Activated CD4-positive, alpha-beta T cell treated with anti-CD3 and anti-CD28 coated beads for 1 hour (primary cell): ENCODE measurements around the gene AJAP1.

ENCODE experiments used
- DNase-seq: peaks from one replicate; pipeline ENCODE4 v3.0.0-alpha.2; 2020

The AJAP1 gene

GRCh38 chr1:4631321-4631720, 23.1 kb upstream of the AJAP1 start:
- DNase-seq = no peak

GRCh38 chr1:4633346-4633745, 21.1 kb upstream of the AJAP1 start:
- no peak for DNase-seq

- DNase-seq = no peak
These were observed 20.1 kb upstream of the AJAP1 start for GRCh38 chr1:4634156-4634792.

GRCh38 chr1:4634793-4635406, 19.5 kb upstream of the AJAP1 start:
- DNase-seq = no peak

GRCh38 chr1:4636186-4636585, 18.2 kb upstream of the AJAP1 start:
- no peak for DNase-seq

- DNase-seq = no peak
These were observed 17.6 kb upstream of the AJAP1 start for GRCh38 chr1:4636644-4637380.

- DNase-seq = no peak
These were observed 16.6 kb upstream of the AJAP1 start for GRCh38 chr1:4637616-4638344.

GRCh38 chr1:4638345-4638729, 16.1 kb upstream of the AJAP1 start:
- DNase-seq = no peak

- DNase-seq = no peak
These were observed 13.5 kb upstream of the AJAP1 start for GRCh38 chr1:4640931-4641330.

- DNase-seq = no peak
These were observed 7.0 kb upstream of the AJAP1 start for GRCh38 chr1:4647391-4647790.

GRCh38 chr1:4648657-4649056, 5.8 kb upstream of the AJAP1 start:
- DNase-seq = no peak

- DNase-seq = no peak
These were observed 3.9 kb upstream of the AJAP1 start for GRCh38 chr1:4650481-4650880.

GRCh38 chr1:4650981-4651380, 3.4 kb upstream of the AJAP1 start:
- DNase-seq = no peak

- peak; percentile 39 for DNase-seq
These were observed 1.6 kb upstream of the AJAP1 start for GRCh38 chr1:4652631-4653327.

- DNase-seq = no peak
These were observed 1.1 kb upstream of the AJAP1 start for GRCh38 chr1:4653328-4653660.

GRCh38 chr1:4654764-4655673, 610 bp downstream of the AJAP1 start:
- no peak for DNase-seq

GRCh38 chr1:4655674-4656532, 1.5 kb downstream of the AJAP1 start:
- DNase-seq = no peak

- DNase-seq = no peak
These were observed 2.2 kb downstream of the AJAP1 start for GRCh38 chr1:4656533-4657140.

- DNase-seq = no peak
These were observed 2.9 kb downstream of the AJAP1 start for GRCh38 chr1:4657244-4657789.

GRCh38 chr1:4657960-4658541, 3.6 kb downstream of the AJAP1 start:
- DNase-seq = no peak
